CD4-positive, alpha-beta T cell (primary cell): ENCODE measurements around the gene XRCC5. TPM values are rescaled to one million over a fixed set of nuclear protein-coding genes. Genes with fewer than 3 reads are reported as not detected.

Experiments
- ATAC-seq: fragments of 200-7000 bp; cut with Tn5 transposase; one replicate; pipeline ENCODE4 v1.10.0; 2022; ENCODE audit warnings: mild to moderate bottlenecking; ENCODE audit not compliant: poor library complexity
- CTCF ChIA-PET: fragments of 350-600 bp; sonication (Branson Sonifier 250); formaldehyde crosslinking; loops from one replicate; lab custom pipeline; 2021; ENCODE audit warnings: antibody characterized with exemption, inconsistent platforms; lab: Charles Lee
- POLR2A ChIA-PET: fragments of 350-600 bp; sonication (Branson Sonifier 250); formaldehyde crosslinking; loops from one replicate; lab custom pipeline; 2021; ENCODE audit warnings: antibody characterized with exemption, inconsistent platforms; lab: Charles Lee
- DNase-seq, 14 experiments: peaks; one replicate each; pipeline ENCODE4 v3.0.0-alpha.2; 2013 to 2020; ENCODE audit warnings: mixed read lengths in 2 of 14
- H3K27ac ChIP-seq, 2 donors: one replicate each; pipeline versions ENCODE4 v1.5.1 to v1.7.0; 2013; ENCODE audit warnings: low read length in 2 of 2, low read depth in 1 of 2, mild to moderate bottlenecking in 1 of 2
- H3K27me3 ChIP-seq, 2 experiments: 1 replicate in 1 of 2; 2 replicates in 1 of 2; pipeline versions ENCODE4 v1.6.1 to v1.7.0; 2013; ENCODE audit warnings: low read length in 2 of 2, control low read depth in 1 of 2, mild to moderate bottlenecking in 1 of 2, moderate library complexity in 1 of 2; ENCODE audit not compliant: insufficient read depth in 2 of 2, control insufficient read depth in 1 of 2
- H3K36me3 ChIP-seq: one replicate; pipeline ENCODE4 v1.6.1; 2013; ENCODE audit warnings: low read length, control low read depth; ENCODE audit not compliant: insufficient read depth
- H3K4me1 ChIP-seq: one replicate; pipeline ENCODE4 v1.6.1; 2013; ENCODE audit warnings: low read length, control low read depth; ENCODE audit not compliant: insufficient read depth
- H3K4me3 ChIP-seq: one replicate; pipeline ENCODE4 v1.5.1; 2013; ENCODE audit warnings: mild to moderate bottlenecking, low read length, moderate library complexity
- H3K9me3 ChIP-seq, 2 experiments: 1 replicate in 1 of 2; 2 replicates in 1 of 2; pipeline versions ENCODE4 v1.6.1 to v1.7.0; 2013; ENCODE audit warnings: low read length in 2 of 2, mild to moderate bottlenecking in 2 of 2, control low read depth in 1 of 2, moderate library complexity in 1 of 2; ENCODE audit not compliant: control insufficient read depth in 1 of 2, insufficient read depth in 1 of 2
- H3K27ac Mint-ChIP-seq: one replicate; pipeline ENCODE4 v1.8.0; 2020; ENCODE audit warnings: mixed read lengths
- H3K27me3 Mint-ChIP-seq: one replicate; pipeline ENCODE4 v1.8.0; 2021; ENCODE audit warnings: mixed read lengths
- H3K36me3 Mint-ChIP-seq: one replicate; pipeline ENCODE4 v1.8.0; 2021; ENCODE audit warnings: low read depth, mixed read lengths
- H3K4me1 Mint-ChIP-seq: one replicate; pipeline ENCODE4 v1.8.0; 2021; ENCODE audit warnings: low read depth, mixed read lengths
- H3K4me3 Mint-ChIP-seq: one replicate; pipeline ENCODE4 v1.8.0; 2020; ENCODE audit warnings: mild to moderate bottlenecking, mixed read lengths
- H3K9me3 Mint-ChIP-seq: one replicate; pipeline ENCODE4 v1.8.0; 2020; ENCODE audit warnings: mixed read lengths
- intact Hi-C, 2 experiments: fragments of 100-400 bp; cut with DNase I in 1 of 2; cut with micrococcal nuclease in 1 of 2; formaldehyde crosslinking; loops; one replicate each; pipeline versions ENCODE4 v1.15.1 to v1.9.0; 2023 to 2025; cut with DNase I, micrococcal nuclease
- total RNA-seq, 174 experiments: library from RNA in 2 of 174; stranded (reverse) in 2 of 174; gene quantifications; one replicate each; pipeline ENCODE4 v1.2.3 and lab custom pipeline; 2021 to 2026
- TF ChIP-seq, protein P1 (sequence below): fragments of 200-600 bp; IDR thresholded peaks from one replicate; pipeline ENCODE4 v1.8.0; 2022; ENCODE audit warnings: antibody characterized with exemption, mild to moderate bottlenecking

The XRCC5 gene
- total RNA-seq, 2 experiments from 2014 or later, result 126 to 129 TPM

- Histone ChIP-seq H3K36me3 (peaks cover 88% of the 10 kb centered on the region), H3K27me3 (no peaks in the 10 kb centered on the region), H3K4me1 (peaks cover 22% of the 10 kb centered on the region), H3K4me3 (no peak overlapping the region), H3K27ac (no peak overlapping the region), H3K9me3 (no peaks in the 10 kb centered on the region)
- no peak overlapping the region for H3K4me3 Mint-ChIP-seq
- intact Hi-C loops, result loop anchor here in 1 of 2 experiments (10.0 kb wide), 1 partner anchor 63 kb away; no protein-coding TSS in a partner anchor
- CTCF ChIA-PET, result no interaction called here
- POLR2A ChIA-PET, result interaction anchor here (0.9 to 1.0 kb wide), 2 partner anchors 9 to 36 kb away, joined by 3 to 8 read pairs; partner anchors contain the start of genes PECR, TMEM169 and XRCC5
- TF ChIP-seq, protein P1, sequence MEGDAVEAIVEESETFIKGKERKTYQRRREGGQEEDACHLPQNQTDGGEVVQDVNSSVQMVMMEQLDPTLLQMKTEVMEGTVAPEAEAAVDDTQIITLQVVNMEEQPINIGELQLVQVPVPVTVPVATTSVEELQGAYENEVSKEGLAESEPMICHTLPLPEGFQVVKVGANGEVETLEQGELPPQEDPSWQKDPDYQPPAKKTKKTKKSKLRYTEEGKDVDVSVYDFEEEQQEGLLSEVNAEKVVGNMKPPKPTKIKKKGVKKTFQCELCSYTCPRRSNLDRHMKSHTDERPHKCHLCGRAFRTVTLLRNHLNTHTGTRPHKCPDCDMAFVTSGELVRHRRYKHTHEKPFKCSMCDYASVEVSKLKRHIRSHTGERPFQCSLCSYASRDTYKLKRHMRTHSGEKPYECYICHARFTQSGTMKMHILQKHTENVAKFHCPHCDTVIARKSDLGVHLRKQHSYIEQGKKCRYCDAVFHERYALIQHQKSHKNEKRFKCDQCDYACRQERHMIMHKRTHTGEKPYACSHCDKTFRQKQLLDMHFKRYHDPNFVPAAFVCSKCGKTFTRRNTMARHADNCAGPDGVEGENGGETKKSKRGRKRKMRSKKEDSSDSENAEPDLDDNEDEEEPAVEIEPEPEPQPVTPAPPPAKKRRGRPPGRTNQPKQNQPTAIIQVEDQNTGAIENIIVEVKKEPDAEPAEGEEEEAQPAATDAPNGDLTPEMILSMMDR, result no peak
- H3K9me3 Mint-ChIP-seq, result no peaks in the 10 kb centered on the region
- H3K27ac Mint-ChIP-seq, result peak overlapping the region; percentile 3
- ATAC-seq (no peak), DNase-seq (no peak)
- no peaks in the 10 kb centered on the region for H3K27me3 Mint-ChIP-seq
- H3K4me1 Mint-ChIP-seq, result peaks cover 91% of the 10 kb centered on the region
- H3K36me3 Mint-ChIP-seq, result peaks cover 94% of the 10 kb centered on the region
Measured at GRCh38 chr2:216117561-216118340, 8.6 kb downstream of the XRCC5 start.

GRCh38 chr2:216118474-216118873 is 9.3 kb downstream of the XRCC5 start:
- Mint-ChIP-seq H3K36me3 (peaks cover 94% of the 10 kb centered on the region), H3K27me3 (no peaks in the 10 kb centered on the region), H3K9me3 (no peaks in the 10 kb centered on the region), H3K4me3 (no peak overlapping the region), H3K4me1 (peaks cover 86% of the 10 kb centered on the region), H3K27ac (peak overlapping the region; percentile 47)
- ATAC-seq, result no peak
- POLR2A ChIA-PET, result interaction anchor here (0.6 to 2.0 kb wide), 4 partner anchors 9 to 37 kb away, joined by 3 to 8 read pairs (median 5); partner anchors contain the start of genes PECR, TMEM169 and XRCC5
- peaks cover 20% of the 10 kb centered on the region for H3K4me1 ChIP-seq
- no peak for DNase-seq
- no peaks in the 10 kb centered on the region for H3K27me3 ChIP-seq
- H3K36me3 ChIP-seq, result peaks cover 88% of the 10 kb centered on the region
- intact Hi-C loops, result loop anchor here in 1 of 2 experiments (10.0 kb wide), 1 partner anchor 64 kb away; no protein-coding TSS in a partner anchor
- CTCF ChIA-PET, result interaction anchor here (1.0 to 1.3 kb wide), 2 partner anchors 9 to 11 kb away, joined by 3 read pairs; no protein-coding TSS in a partner anchor
- TF ChIP-seq, protein P1, result no peak
- no peak overlapping the region for H3K27ac ChIP-seq
- H3K9me3 ChIP-seq, result no peaks in the 10 kb centered on the region
- H3K4me3 ChIP-seq, result no peak overlapping the region

- Mint-ChIP-seq H3K27ac (peak overlapping the region; percentile 69), H3K27me3 (no peaks in the 10 kb centered on the region)
Measured at GRCh38 chr2:216119146-216119545, 10.0 kb downstream of the XRCC5 start.

More at GRCh38 chr2:216119146-216119545, 10.0 kb downstream of the XRCC5 start:
- H3K27me3 ChIP-seq, result no peaks in the 10 kb centered on the region
- DNase-seq (no peak), ATAC-seq (no peak)
- no peaks in the 10 kb centered on the region for H3K9me3 Mint-ChIP-seq
- H3K4me1 Mint-ChIP-seq, result peaks cover 83% of the 10 kb centered on the region
- H3K36me3 Mint-ChIP-seq, result peaks cover 94% of the 10 kb centered on the region
- no peak overlapping the region for H3K4me3 ChIP-seq
- TF ChIP-seq, protein P1, result no peak
- H3K4me3 Mint-ChIP-seq, result peak overlapping the region; percentile 16
- no peaks in the 10 kb centered on the region for H3K9me3 ChIP-seq
- H3K27ac ChIP-seq, result no peak overlapping the region
- ChIA-PET POLR2A (interaction anchor here (0.6 to 2.0 kb wide), 3 partner anchors 10 to 38 kb away, joined by 3 to 6 read pairs (median 4); partner anchors contain the start of genes PECR and XRCC5), CTCF (interaction anchor here (1.0 to 1.6 kb wide), 3 partner anchors 9 to 27 kb away, joined by 3 read pairs; no protein-coding TSS in a partner anchor)
- intact Hi-C loops, result loop anchor here in 1 of 2 experiments (10.0 kb wide), 1 partner anchor 64 kb away; no protein-coding TSS in a partner anchor
- peaks cover 14% of the 10 kb centered on the region for H3K4me1 ChIP-seq
- peaks cover 88% of the 10 kb centered on the region for H3K36me3 ChIP-seq
